ENCODE measurements around the gene MC1R.
"Not testable (repeated sequence)": the region's sequence is repeated elsewhere in the genome, so short reads cannot be mapped to it uniquely, and the experiment has no call there.

MC1R gene

DNA sequence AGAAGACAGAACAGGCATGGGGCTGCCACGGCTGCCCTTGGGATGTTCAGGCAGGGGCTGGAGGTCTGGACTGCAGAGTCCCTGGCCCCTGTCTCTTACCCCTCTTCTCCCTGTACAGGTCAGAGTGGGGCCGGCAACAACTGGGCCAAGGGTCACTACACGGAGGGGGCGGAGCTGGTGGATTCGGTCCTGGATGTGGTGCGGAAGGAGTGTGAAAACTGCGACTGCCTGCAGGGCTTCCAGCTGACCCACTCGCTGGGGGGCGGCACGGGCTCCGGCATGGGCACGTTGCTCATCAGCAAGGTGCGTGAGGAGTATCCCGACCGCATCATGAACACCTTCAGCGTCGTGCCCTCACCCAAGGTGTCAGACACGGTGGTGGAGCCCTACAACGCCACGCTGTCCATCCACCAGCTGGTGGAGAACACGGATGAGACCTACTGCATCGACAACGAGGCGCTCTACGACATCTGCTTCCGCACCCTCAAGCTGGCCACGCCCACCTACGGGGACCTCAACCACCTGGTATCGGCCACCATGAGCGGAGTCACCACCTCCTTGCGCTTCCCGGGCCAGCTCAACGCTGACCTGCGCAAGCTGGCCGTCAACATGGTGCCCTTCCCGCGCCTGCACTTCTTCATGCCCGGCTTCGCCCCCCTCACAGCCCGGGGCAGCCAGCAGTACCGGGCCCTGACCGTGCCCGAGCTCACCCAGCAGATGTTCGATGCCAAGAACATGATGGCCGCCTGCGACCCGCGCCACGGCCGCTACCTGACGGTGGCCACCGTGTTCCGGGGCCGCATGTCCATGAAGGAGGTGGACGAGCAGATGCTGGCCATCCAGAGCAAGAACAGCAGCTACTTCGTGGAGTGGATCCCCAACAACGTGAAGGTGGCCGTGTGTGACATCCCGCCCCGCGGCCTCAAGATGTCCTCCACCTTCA lies 16.2 kb downstream of the MC1R start:
- no peak for DNase-seq (ENCODE audit: low read depth)

- DNase-seq (ENCODE audit: low read depth), result not testable (repeated sequence)
These were observed 17.0 kb downstream of the MC1R start for GRCh38 chr16:89935620-89936019.

- DNase-seq (ENCODE audit: low read depth), result no peak
These were observed 17.4 kb downstream of the MC1R start for GRCh38 chr16:89936034-89936433.

DNA sequence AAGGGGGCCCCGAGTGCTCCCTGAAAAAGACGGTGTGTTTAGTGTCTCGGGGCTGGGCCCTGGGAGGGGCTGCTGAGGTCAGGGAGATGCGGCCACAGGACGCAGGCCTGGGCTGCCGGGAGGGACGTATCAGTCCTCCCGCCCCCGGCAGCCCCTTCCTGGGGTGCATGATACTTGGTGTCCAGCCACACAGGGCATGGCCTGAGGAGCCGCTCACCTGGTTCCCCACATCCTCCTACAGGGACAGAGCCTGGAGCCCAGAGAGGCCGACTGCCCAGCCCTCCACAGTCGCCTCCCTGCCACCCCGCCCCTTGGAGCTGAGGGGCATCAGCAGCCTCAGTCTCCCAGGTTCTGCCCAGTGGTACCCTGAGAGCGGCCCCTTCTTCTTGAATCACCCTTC lies 17.8 kb downstream of the MC1R start:
- no peak for DNase-seq (ENCODE audit: low read depth)

DNA sequence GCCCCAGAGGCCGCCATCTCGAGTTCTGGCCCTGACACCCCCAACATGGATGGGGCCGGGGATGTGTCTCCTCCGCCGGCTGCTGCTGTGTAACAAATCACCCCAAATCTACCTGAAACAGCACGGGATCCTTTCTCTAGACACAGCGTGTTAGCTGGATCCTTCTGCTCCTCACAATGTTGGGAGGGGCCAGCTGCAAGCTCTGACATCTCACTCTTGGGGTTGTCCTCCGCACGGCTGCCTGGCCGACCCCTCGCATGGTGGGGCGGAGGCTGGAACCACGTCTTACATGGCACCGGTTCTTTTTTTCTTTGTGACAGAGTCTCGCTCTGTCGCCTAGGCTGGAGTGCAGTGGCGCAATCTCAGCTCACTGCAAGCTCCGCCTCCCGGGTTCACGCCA lies 18.3 kb downstream of the MC1R start:
- no peak for DNase-seq (ENCODE audit: low read depth)

DNA sequence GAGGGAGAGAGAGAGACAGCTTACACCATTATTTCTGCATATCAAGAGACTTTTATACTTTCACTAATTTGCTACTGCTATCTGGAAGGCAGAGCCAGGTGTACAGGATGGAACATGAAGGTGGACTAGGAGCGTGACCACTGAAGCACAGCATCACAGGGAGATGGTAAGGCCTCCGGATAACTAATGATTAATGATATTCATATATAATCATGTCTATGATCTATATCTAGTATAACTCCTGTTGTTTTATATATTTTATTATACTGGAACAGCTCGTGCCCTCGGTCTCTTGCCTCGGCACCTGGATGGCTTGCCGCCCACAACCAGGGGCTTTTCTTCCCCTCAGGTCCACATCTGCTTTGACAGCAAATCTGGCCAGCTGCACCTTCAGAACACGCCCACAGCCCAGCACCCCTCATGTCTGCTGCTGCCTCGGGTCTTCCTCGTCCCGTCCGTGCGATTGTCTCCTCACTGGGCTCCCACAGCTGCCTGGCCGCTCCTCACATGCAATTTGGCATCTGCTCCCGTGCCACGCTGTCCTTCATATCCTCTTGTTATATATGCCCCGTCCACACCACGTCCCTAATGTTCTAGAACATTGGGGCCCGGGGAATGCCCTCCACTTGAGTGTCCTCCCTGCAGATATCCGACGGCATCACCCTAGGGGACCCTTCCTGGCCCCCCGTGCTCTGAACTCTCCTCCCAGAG lies 19.7 kb downstream of the MC1R start:
- no peak for DNase-seq (ENCODE audit: low read depth)

- no peak for DNase-seq (ENCODE audit: low read depth)
These were observed 26.1 kb downstream of the MC1R start for GRCh38 chr16:89944773-89945172.

- DNase-seq (ENCODE audit: low read depth), result no peak
These were observed 27.0 kb downstream of the MC1R start for GRCh38 chr16:89945654-89946053.

- no peak for DNase-seq (ENCODE audit: low read depth)
These were observed 27.9 kb downstream of the MC1R start for GRCh38 chr16:89946515-89946914.

DNA sequence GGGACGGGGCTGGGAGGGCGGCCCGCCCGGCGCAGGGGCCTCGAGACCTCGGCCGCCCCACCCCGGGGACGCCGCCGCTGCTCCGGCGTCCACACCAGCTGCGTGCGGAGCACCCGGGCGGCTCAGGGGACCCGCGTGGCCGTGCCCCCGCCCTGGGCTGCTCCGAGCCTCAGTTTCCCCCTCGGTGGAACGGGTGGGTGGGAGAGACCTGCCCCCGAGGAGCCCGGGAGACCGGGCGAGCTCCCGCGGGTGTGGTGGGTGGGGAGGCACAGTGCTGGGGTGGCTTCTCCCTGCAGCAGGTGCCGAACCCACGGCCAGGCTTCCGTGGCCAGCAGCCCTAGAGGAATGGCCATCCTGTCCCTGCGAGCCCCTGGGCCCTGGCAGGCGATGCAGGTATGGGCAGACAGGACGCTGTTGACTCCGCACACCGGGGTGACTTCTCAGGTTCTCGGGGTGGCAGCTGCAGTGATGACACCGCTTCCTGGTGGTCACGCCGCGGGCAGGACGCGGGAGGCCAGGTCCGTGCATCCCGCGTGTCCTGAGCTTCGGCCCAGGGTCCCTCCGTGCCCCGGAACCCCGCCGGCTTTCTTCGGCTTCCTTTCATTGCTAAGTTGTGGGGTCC lies 30.6 kb downstream of the MC1R start:
- no peak for DNase-seq (ENCODE audit: low read depth)

- no peak for DNase-seq (ENCODE audit: low read depth)
These were observed 31.1 kb downstream of the MC1R start for GRCh38 chr16:89949756-89950155.

DNA sequence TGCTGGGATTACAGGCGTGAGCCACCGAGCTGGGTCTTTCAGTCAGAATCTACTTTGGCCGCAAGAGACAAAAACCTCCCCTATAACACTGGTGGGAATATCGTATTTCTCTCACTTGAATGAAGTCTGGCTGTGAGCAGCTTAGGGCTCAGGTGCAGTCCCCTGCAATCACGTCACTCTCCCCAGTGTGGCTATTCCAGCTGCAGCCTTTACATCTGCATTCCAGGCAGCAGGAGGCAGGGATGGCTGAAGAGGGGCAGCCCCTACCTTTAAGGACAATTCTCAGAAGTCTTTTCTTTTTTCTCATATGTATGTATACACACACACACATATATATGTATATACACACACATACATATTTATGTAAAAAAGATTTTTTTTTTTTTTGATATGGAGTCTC lies 32.8 kb downstream of the MC1R start:
- DNase-seq (ENCODE audit: low read depth), result no peak

DNA sequence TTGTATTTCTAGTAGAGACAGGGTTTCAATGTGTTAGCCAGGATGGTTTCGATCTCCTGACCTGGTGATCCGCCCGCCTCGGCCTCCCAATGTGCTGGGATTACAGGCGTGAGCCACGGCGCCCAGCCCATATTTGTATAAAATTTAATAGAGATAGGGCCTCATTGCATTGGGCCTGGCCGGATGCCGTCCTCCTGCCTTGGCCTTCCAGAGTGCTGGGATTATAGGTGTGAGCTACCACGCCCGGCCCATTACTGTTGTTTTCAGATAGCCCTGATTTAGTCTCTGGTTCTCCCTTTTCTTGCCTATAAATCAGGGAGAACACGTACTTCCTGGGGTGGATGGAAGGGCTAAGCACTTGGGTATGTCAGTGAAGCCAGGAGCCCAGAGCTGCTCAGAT lies 33.4 kb downstream of the MC1R start:
- no peak for DNase-seq (ENCODE audit: low read depth)

DNA sequence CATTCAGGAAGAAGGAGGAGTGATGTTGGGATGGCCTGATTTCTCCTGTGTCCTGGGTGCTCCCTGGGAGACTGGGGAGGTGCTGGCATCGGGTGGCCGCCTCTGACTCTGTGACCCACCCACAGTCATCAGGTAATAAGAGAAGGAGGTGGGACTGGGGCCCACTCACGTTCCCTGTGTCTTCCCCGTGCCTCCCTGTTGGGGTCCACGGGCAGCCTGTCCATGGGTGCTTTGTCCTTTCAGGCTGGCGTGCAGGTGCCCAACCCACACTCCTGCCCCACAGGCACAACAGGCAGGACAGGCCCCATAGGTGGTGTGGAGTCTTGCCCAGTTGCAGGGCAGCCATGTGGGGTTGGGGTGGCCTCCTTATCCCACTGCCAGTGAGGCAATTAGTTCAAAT lies 33.9 kb downstream of the MC1R start:
- no peak for DNase-seq (ENCODE audit: low read depth)

DNA sequence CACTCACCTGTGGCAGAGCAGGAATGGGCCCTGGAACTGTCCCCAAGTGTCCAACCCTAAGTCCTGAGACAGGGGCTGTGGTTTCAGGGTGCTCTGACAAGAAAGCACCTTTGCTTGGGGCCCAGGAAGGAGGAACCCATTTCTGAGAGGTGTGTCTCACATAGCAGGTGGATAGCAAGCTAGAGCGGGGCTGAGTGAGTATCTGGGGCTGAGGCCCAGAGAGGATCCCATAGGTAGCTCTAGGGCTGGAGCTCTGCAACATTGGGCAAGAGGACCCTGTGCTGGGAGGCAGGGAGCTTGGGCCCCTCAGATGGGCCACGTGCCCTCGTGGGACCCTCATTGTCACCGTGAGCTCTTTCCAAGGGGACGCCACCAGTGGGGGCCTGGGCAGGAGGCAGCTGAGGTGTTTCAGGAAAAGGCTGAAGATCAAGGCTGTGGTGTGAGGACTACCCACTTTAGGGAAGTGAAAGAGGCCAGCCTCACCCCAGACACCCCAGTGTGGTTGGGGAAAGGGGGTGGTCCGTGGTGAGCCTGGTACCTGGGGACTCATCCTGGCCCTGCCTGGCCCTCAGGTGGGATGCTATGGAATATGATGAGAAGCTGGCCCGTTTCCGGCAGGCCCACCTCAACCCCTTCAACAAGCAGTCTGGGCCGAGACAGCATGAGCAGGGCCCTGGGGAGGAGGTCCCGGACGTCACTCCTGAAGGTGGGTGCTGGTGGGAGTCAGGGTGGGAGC lies 35.2 kb downstream of the MC1R start:
- no peak for DNase-seq (ENCODE audit: low read depth)

- DNase-seq (ENCODE audit: low read depth), result no peak
These were observed 35.8 kb downstream of the MC1R start for GRCh38 chr16:89954462-89954861.

DNA sequence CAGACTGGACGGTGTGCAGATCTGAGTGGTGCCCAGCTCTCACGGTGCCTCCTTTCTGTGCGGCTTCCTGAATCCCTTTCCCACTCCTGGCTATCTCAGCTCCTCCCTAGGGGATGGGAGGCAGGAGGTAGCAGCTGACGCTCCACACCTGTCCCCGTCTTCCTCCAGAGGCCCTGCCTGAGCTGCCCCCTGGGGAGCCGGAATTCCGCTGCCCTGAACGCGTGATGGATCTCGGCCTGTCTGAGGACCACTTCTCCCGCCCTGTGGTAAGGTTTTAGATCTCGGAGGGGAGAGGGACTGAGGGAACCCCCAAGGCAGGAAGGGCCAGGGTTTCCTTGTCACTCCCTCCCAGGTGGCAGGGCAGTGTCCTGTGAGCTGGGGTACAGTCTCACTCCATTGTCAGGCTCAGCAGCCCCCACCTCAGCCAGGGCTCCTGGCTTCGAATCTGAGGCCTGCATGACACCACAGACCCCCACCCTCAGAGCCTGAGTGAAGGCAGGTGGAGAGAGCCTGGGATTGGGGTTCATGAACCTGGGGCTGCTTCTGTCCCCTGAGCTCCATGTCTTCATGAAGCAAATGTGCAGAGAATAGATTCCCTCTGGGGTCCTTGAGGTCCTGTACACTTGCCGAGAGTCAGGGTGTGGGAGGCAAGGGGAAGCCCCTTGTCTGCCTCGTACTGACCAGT lies 36.5 kb downstream of the MC1R start:
- DNase-seq (ENCODE audit: low read depth), result no peak

- DNase-seq (ENCODE audit: low read depth), result no peak
These were observed 38.0 kb downstream of the MC1R start for GRCh38 chr16:89956505-89957215.

DNA sequence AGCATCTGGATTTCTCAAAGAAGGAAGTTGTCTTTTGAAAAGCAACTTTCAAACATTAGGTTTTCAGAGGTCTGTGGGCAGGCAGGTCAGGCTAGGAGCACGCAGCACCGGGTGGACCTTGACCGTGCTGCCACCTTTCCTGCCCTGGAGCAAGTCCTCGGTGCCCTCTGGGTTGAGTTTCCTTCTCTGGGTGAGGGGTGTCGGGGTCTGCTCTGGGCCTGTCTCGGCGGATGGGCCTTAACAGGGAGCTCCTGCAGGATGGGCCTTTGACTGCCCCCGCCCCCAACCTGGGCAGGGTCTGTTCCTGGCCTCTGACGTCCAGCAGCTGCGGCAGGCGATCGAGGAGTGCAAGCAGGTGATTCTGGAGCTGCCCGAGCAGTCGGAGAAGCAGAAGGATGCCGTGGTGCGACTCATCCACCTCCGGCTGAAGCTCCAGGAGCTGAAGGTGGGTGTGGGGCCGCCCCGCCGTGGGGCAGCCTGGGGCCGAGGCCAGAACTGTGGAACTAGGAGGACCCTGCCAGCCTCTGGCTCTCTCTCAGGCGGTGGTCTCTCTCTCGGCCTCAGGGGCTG lies 38.6 kb downstream of the MC1R start:
- no peak for DNase-seq (ENCODE audit: low read depth)

- no peak for DNase-seq (ENCODE audit: low read depth)
These were observed 39.4 kb downstream of the MC1R start for GRCh38 chr16:89958068-89958467.

DNA sequence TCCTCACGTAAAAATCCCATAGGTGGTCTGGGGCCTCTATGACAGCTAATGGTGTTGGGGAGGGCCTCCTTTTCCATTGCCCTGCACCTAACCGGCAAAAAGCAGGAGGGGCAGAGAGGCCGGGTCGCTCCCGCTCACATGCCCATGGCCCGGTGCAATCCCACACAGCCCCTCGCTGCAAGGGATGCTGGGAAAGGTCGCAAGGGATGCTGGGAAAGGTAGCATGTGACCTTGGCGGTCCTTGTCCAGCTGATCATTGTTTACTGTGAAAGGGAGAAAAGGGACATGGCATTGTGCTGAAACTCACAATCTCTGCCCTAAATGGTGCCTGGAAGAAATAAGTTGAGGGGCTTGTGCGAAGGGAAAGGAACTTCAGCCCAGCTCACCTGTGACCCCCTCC lies 39.9 kb downstream of the MC1R start:
- no peak for DNase-seq (ENCODE audit: low read depth)
